WTC11 (cell line): ENCODE results near the gene SCGB1A1. TPM values are rescaled to one million over a fixed set of nuclear protein-coding genes. Genes with fewer than 3 reads are reported as not detected.

Source experiments
- ATAC-seq: fragments of 200-7000 bp; cut with Tn5 transposase; 2 replicates; pipeline ENCODE4 v1.10.0; 2021; ENCODE audit warnings: mild to moderate bottlenecking, moderate library complexity
- CTCF ChIA-PET: fragments of 300-600 bp; sonication (Branson Sonifier 250); formaldehyde crosslinking; loops from one replicate; lab custom pipeline; 2021; ENCODE audit warnings: antibody characterized with exemption; lab: Charles Lee
- POLR2A ChIA-PET: fragments of 350-600 bp; sonication (Branson Sonifier 250); formaldehyde crosslinking; loops from one replicate; lab custom pipeline; 2021; ENCODE audit warnings: antibody characterized with exemption; lab: Charles Lee
- DNase-seq: peaks from one replicate; pipeline ENCODE4 v3.0.0; 2021; ENCODE audit warnings: low spot score
- H3K27ac Mint-ChIP-seq: 2 replicates; pipeline ENCODE4 v1.8.0; 2021; ENCODE audit warnings: mixed read lengths
- H3K27me3 Mint-ChIP-seq: 2 replicates; pipeline ENCODE4 v1.8.0; 2021; ENCODE audit warnings: low read depth, mild to moderate bottlenecking, moderate library complexity, mixed read lengths
- H3K36me3 Mint-ChIP-seq: 2 replicates; pipeline ENCODE4 v1.8.0; 2021; ENCODE audit warnings: mixed read lengths
- H3K4me1 Mint-ChIP-seq: 2 replicates; pipeline ENCODE4 v1.8.0; 2022; ENCODE audit warnings: mixed read lengths
- H3K4me3 Mint-ChIP-seq: 2 replicates; pipeline ENCODE4 v1.8.0; 2021; ENCODE audit warnings: mild to moderate bottlenecking, moderate library complexity, mixed read lengths
- H3K9me3 Mint-ChIP-seq: 2 replicates; pipeline ENCODE4 v1.8.0; 2021; ENCODE audit warnings: mixed read lengths
- ATF1 ChIP-seq: sonication (generic); formaldehyde crosslinking; IDR thresholded peaks from 2 replicates; pipeline ENCODE4 v1.8.1; 2023; ENCODE audit warnings: mild to moderate bottlenecking, moderate library complexity, missing genetic modification reagents
- CDX4 ChIP-seq: fragments of 250-450 bp; sonication (Bioruptor Pico); IDR thresholded peaks from 2 replicates; pipeline ENCODE4 v1.9.0; 2021; ENCODE audit warnings: moderate library complexity, mild to moderate bottlenecking, inconsistent platforms, borderline replicate concordance
- EMX1 ChIP-seq: fragments of 250-450 bp; sonication (Bioruptor Pico); IDR thresholded peaks from 2 replicates; pipeline ENCODE4 v1.8.0; 2021; ENCODE audit warnings: mild to moderate bottlenecking
- ETV6 ChIP-seq: sonication (generic); formaldehyde crosslinking; IDR thresholded peaks from 2 replicates; pipeline ENCODE4 v1.8.1; 2022; ENCODE audit warnings: mild to moderate bottlenecking, missing genetic modification reagents
- GRHL2 ChIP-seq: fragments of 250-450 bp; sonication (Bioruptor Pico); IDR thresholded peaks from 2 replicates; pipeline ENCODE4 v1.8.0; 2022; ENCODE audit warnings: mild to moderate bottlenecking, moderate library complexity; ENCODE audit not compliant: insufficient replicate concordance, severe bottlenecking
- HMGXB4 ChIP-seq: sonication (generic); formaldehyde crosslinking; IDR thresholded peaks from 2 replicates; pipeline ENCODE4 v1.8.1; 2023; ENCODE audit warnings: mild to moderate bottlenecking, moderate library complexity, missing genetic modification reagents
- IRF2 ChIP-seq: sonication (generic); formaldehyde crosslinking; IDR thresholded peaks from 2 replicates; pipeline ENCODE4 v1.8.0; 2022; ENCODE audit warnings: low read depth, missing genetic modification reagents, borderline replicate concordance
- JAZF1 ChIP-seq: fragments of 250-450 bp; sonication (Bioruptor Pico); IDR thresholded peaks from 2 replicates; pipeline ENCODE4 v1.9.0; 2021; ENCODE audit warnings: moderate library complexity, mild to moderate bottlenecking, inconsistent platforms
- MAX ChIP-seq: sonication (generic); formaldehyde crosslinking; IDR thresholded peaks from 2 replicates; pipeline ENCODE4 v1.8.0; 2022; ENCODE audit warnings: mild to moderate bottlenecking, missing genetic modification reagents
- MXD4 ChIP-seq: fragments of 250-450 bp; sonication (Bioruptor Pico); IDR thresholded peaks from 2 replicates; pipeline ENCODE4 v1.8.0; 2021; ENCODE audit warnings: mild to moderate bottlenecking, moderate library complexity, borderline replicate concordance
- RORB ChIP-seq: fragments of 250-450 bp; sonication (Bioruptor Pico); IDR thresholded peaks from 2 replicates; pipeline ENCODE4 v1.9.0; 2021; ENCODE audit warnings: mild to moderate bottlenecking
- TCF7 ChIP-seq: sonication (generic); formaldehyde crosslinking; IDR thresholded peaks from 2 replicates; pipeline ENCODE4 v1.8.0; 2022; ENCODE audit warnings: mild to moderate bottlenecking, low read depth, missing genetic modification reagents, moderate library complexity
- TP53 ChIP-seq: sonication (generic); formaldehyde crosslinking; IDR thresholded peaks from 2 replicates; pipeline ENCODE4 v1.8.1; 2023; ENCODE audit warnings: mild to moderate bottlenecking, missing genetic modification reagents
- USF1 ChIP-seq: sonication (generic); formaldehyde crosslinking; IDR thresholded peaks from 2 replicates; pipeline ENCODE4 v1.8.0; 2022; ENCODE audit warnings: mild to moderate bottlenecking, missing genetic modification reagents
- ZNF138 ChIP-seq: sonication (generic); formaldehyde crosslinking; conservative IDR thresholded peaks from 2 replicates; pipeline ENCODE4 v1.8.1; 2022; ENCODE audit warnings: mild to moderate bottlenecking, moderate library complexity, missing genetic modification reagents
- ZNF396 ChIP-seq: fragments of 250-450 bp; sonication (Bioruptor Pico); IDR thresholded peaks from 2 replicates; pipeline ENCODE4 v1.8.0; 2021; ENCODE audit warnings: mild to moderate bottlenecking, moderate library complexity, borderline replicate concordance
- ZNF416 ChIP-seq: fragments of 250-450 bp; sonication (Bioruptor Pico); IDR thresholded peaks from 2 replicates; pipeline ENCODE4 v1.9.0; 2021; ENCODE audit warnings: mild to moderate bottlenecking, inconsistent platforms
- ZNF425 ChIP-seq: fragments of 250-450 bp; sonication (Bioruptor Pico); conservative IDR thresholded peaks from 2 replicates; pipeline ENCODE4 v1.9.0; 2021; ENCODE audit warnings: mild to moderate bottlenecking
- total RNA-seq: library from RNA; stranded (reverse); gene quantifications from 3 replicates; pipeline ENCODE4 v1.2.3, GENCODE V29; 2021
- TF ChIP-seq, protein P1 (sequence below): sonication (generic); formaldehyde crosslinking; IDR thresholded peaks from 2 replicates; pipeline ENCODE4 v1.8.1; 2022; ENCODE audit warnings: low read depth, mild to moderate bottlenecking, moderate library complexity, missing genetic modification reagents, borderline replicate concordance
- TF ChIP-seq, protein P2 (sequence below): sonication (generic); formaldehyde crosslinking; IDR thresholded peaks from 2 replicates; pipeline ENCODE4 v1.8.0; 2023; ENCODE audit warnings: mild to moderate bottlenecking, missing genetic modification reagents

The SCGB1A1 gene
- total RNA-seq, 1 experiment from 2014 or later = 1.2 TPM

DNA sequence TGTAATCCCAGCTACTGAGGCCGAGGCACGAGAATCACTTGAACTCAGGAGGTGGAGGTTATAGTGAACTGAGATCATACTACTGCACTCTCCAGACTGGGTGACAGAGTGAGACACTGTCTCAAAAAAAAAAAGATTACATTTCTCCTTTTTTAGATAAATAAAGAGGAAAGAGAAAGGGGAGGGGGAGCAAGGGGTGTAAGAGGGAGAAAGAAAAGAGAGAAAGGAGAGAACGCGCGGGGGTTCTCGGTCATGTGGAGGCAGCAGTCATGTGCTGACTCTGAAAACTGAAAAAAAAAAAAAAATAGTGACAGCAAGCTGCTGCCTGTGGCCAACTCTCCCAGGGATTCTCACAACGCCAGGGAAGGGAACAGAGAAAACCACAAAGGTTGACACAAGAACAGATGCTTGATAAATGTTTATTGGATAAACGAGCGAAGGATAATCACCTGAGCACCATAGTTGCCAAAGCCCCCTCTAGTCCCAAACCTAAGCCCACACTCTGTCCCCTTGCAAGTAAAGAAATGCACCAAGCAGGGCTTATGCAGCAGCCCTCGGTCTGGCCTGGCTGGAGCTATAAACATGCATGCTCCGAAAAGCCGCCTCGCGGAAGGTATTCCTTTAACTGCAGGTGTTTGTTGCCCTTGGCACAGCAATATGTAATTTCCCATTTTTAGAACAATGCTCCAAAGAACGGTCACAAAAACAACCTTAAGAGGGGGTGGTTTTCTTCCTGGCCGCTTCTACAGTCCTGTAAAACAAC, 14.5 kb downstream of the SCGB1A1 start:
- POLR2A ChIA-PET = interaction anchor here (1.2 kb wide), 1 partner anchor 109 kb away, joined by 4 read pairs; no protein-coding TSS in a partner anchor
- ATAC-seq = no peak

DNA sequence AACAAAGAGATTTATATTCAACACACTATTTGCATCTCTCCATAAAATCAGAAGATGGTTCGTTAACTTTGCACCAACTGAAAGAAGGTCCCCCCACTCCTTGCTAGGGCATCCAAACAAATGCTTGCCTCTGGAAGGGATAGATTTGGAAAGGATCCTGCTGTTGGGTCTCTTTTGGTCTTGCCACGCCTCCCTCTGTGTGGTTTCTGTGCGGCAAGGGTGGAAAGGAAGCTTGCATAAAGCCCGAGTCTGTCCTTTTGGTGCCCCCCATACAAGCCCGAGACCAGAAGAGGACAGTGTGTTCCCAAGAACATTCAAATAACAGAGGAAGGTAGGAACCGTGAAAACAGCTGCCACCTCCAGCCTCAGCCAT, 15.1 kb downstream of the SCGB1A1 start:
- Mint-ChIP-seq H3K36me3 (no peaks in the 10 kb centered on the region), H3K4me1 (peaks cover 3% of the 10 kb centered on the region), H3K27ac (no peak overlapping the region), H3K9me3 (peaks cover 10% of the 10 kb centered on the region)
- no peak for DNase-seq
- TF ChIP-seq JAZF1 (CRISPR knock-in tag) (no peak), ZNF138 (CRISPR knock-in tag) (no peak), TP53 (CRISPR knock-in tag) (no peak), ATF1 (no peak), MXD4 (CRISPR knock-in tag) (no peak), ZNF416 (CRISPR knock-in tag) (no peak), CDX4 (CRISPR knock-in tag) (no peak), USF1 (CRISPR knock-in tag) (no peak), GRHL2 (CRISPR knock-in tag) (no peak), EMX1 (CRISPR knock-in tag) (no peak), ZNF425 (CRISPR knock-in tag) (no peak), ZNF396 (no peak), TCF7 (no peak), MAX (no peak), HMGXB4 (CRISPR knock-in tag) (no peak), IRF2 (CRISPR knock-in tag) (no peak)
- TF ChIP-seq, protein P1, sequence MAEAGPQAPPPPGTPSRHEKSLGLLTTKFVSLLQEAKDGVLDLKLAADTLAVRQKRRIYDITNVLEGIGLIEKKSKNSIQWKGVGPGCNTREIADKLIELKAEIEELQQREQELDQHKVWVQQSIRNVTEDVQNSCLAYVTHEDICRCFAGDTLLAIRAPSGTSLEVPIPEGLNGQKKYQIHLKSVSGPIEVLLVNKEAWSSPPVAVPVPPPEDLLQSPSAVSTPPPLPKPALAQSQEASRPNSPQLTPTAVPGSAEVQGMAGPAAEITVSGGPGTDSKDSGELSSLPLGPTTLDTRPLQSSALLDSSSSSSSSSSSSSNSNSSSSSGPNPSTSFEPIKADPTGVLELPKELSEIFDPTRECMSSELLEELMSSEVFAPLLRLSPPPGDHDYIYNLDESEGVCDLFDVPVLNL (CRISPR knock-in tag) = no peak
- TF ChIP-seq, protein P2, sequence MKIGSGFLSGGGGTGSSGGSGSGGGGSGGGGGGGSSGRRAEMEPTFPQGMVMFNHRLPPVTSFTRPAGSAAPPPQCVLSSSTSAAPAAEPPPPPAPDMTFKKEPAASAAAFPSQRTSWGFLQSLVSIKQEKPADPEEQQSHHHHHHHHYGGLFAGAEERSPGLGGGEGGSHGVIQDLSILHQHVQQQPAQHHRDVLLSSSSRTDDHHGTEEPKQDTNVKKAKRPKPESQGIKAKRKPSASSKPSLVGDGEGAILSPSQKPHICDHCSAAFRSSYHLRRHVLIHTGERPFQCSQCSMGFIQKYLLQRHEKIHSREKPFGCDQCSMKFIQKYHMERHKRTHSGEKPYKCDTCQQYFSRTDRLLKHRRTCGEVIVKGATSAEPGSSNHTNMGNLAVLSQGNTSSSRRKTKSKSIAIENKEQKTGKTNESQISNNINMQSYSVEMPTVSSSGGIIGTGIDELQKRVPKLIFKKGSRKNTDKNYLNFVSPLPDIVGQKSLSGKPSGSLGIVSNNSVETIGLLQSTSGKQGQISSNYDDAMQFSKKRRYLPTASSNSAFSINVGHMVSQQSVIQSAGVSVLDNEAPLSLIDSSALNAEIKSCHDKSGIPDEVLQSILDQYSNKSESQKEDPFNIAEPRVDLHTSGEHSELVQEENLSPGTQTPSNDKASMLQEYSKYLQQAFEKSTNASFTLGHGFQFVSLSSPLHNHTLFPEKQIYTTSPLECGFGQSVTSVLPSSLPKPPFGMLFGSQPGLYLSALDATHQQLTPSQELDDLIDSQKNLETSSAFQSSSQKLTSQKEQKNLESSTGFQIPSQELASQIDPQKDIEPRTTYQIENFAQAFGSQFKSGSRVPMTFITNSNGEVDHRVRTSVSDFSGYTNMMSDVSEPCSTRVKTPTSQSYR (CRISPR knock-in tag) = no peak
- TF ChIP-seq, all 79 proteins: peak for 0
- ATAC-seq = no peak
- H3K4me3 Mint-ChIP-seq = no peak overlapping the region
- POLR2A ChIA-PET = no interaction called here
- CTCF ChIA-PET = interaction anchor here (1.0 to 5.8 kb wide), 3 partner anchors 9 to 109 kb away, joined by 3 to 52 read pairs (median 43); no protein-coding TSS in a partner anchor
- H3K27me3 Mint-ChIP-seq = no peaks in the 10 kb centered on the region

More for the DNA sequence above, 14.5 kb downstream of the SCGB1A1 start:
- Mint-ChIP-seq H3K4me1 (peaks cover 3% of the 10 kb centered on the region), H3K27me3 (no peaks in the 10 kb centered on the region), H3K9me3 (peaks cover 10% of the 10 kb centered on the region), H3K4me3 (no peak overlapping the region), H3K27ac (no peak overlapping the region), H3K36me3 (no peaks in the 10 kb centered on the region)
- CTCF ChIA-PET = interaction anchor here (1.0 to 5.8 kb wide), 3 partner anchors 8 to 110 kb away, joined by 3 to 52 read pairs (median 43); no protein-coding TSS in a partner anchor
- no peak for DNase-seq
- TF ChIP-seq ATF1 (no peak), RORB (CRISPR knock-in tag) (no peak), ETV6 (no peak)
